ENCODE data around the gene HOXA6. TPM values are rescaled to one million over a fixed set of nuclear protein-coding genes. Genes with fewer than 3 reads are reported as not detected.
A peak's percentile ranks its signal among the peaks of the same experiment; 100 is the strongest.

The HOXA6 gene
- total RNA-seq, 4 donors from 2014 or later, result 0.26 to 1.3 TPM; not detected in 2

DNA sequence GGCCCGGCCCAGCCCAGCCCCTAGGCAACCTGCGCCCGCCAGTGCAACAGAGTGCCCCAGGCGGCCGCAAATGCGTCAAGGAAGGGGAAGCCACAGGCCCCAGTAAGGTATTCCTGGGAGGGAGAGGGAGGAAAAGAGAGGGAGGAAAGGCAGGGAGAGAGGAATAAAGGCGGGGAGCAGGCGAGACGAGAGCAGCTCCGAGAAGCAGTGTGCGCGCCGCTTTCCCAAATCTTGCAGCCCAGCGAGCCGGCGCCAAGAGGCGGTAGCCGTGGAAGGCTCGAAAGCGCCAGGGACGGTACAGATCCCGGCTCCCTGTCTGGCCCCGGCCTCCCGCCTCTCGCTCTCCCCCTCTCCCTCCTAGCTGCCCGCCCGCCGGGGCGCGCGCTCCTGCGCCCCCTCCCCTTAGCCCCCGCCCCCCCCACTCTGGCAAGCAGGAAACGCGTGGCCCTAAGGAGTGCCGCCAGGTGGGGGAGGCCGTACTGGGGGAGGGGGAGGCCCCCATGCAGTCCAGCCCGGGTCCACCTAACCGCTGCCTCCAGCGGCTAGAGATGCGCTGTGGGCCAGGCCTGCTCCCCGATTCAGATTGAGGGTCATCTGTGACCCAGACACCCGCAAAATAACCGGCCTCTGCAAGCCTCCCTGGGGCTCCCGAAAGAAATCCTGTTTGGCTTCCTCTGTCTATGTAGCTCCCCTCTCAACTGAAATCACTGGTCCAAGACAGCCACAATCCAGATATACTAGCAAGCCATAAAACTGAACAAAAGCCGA lies 22.3 kb upstream of the HOXA6 start:
- Histone ChIP-seq H3K27ac (no peak overlapping the region), H3K36me3 (no peaks in the 10 kb centered on the region), H3K9me3 (no peaks in the 10 kb centered on the region), H3K4me3 (peak overlapping the region in 3 of 4 donors; percentile 5 to 49 (median 23)), H3K27me3 (peaks cover 68 to 100% (median 85%) of the 10 kb centered on the region in 4 donors), H3K4me1 (peaks cover 30 to 81% (median 50%) of the 10 kb centered on the region in 3 donors)
- no peak for TF ChIP-seq POLR2A (IDR thresholded peaks at IDR 0.05)
- TF ChIP-seq, protein P1, sequence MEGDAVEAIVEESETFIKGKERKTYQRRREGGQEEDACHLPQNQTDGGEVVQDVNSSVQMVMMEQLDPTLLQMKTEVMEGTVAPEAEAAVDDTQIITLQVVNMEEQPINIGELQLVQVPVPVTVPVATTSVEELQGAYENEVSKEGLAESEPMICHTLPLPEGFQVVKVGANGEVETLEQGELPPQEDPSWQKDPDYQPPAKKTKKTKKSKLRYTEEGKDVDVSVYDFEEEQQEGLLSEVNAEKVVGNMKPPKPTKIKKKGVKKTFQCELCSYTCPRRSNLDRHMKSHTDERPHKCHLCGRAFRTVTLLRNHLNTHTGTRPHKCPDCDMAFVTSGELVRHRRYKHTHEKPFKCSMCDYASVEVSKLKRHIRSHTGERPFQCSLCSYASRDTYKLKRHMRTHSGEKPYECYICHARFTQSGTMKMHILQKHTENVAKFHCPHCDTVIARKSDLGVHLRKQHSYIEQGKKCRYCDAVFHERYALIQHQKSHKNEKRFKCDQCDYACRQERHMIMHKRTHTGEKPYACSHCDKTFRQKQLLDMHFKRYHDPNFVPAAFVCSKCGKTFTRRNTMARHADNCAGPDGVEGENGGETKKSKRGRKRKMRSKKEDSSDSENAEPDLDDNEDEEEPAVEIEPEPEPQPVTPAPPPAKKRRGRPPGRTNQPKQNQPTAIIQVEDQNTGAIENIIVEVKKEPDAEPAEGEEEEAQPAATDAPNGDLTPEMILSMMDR (IDR thresholded peaks at IDR 0.05), result no peak
- no peak for DNase-seq
- WGBS, 2 donors, result 5 to 6% methylated on average over 27 to 28 of the region's 46 CpGs
- intact Hi-C loops (cut with DNase I), result loop anchor here (5.0 to 10.0 kb wide), 2 partner anchors 793 to 1315 kb away; no protein-coding TSS in a partner anchor

DNA sequence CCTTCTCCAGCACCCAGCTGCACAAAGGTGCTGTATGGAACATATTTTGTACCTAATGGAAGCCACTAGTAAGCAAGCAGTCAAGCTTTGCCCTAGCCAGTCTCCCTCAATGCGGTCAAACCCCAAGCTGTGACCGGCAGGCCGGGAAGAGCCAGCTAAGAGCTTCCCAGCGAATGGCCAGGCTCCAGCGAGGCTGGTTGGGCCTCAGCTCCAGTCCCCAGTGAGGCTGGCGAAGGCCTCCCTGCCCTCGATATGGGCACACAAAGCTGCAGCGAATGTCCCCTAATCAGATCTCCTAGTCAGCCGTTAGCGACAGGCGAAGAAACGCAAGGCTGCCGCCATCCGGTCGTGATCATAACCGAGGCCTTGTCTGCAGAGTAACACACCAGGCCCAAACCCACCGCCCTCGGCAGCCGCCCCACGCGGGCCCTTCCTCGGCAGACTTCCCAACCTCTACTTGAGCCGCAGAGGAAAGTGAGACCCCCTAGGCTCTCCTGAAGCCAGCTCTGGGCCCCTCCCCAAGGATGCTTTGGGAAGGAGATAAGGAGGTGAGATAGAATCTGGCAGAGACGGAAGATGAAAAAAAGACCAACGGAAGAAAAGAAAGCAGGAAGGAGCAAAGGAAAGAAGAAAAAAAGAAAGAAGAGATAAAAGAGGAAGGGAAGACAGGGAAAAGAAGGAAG lies 20.8 kb upstream of the HOXA6 start:
- TF ChIP-seq, protein P1 (IDR thresholded peaks at IDR 0.05), result no peak
- no peak for TF ChIP-seq POLR2A (IDR thresholded peaks at IDR 0.05)
- 37 to 52% methylated on average over 15 to 17 of the region's 25 CpGs for WGBS, 2 donors
- Histone ChIP-seq H3K27ac (no peak overlapping the region), H3K27me3 (peaks cover 64 to 100% (median 85%) of the 10 kb centered on the region in 4 donors), H3K9me3 (no peaks in the 10 kb centered on the region), H3K36me3 (no peaks in the 10 kb centered on the region), H3K4me3 (no peak overlapping the region), H3K4me1 (peaks cover 28 to 77% (median 42%) of the 10 kb centered on the region in 3 donors)
- intact Hi-C loops (cut with DNase I), result loop anchor here (5.0 to 10.0 kb wide), 2 partner anchors 791 to 1314 kb away; no protein-coding TSS in a partner anchor
- no peak for DNase-seq

DNA sequence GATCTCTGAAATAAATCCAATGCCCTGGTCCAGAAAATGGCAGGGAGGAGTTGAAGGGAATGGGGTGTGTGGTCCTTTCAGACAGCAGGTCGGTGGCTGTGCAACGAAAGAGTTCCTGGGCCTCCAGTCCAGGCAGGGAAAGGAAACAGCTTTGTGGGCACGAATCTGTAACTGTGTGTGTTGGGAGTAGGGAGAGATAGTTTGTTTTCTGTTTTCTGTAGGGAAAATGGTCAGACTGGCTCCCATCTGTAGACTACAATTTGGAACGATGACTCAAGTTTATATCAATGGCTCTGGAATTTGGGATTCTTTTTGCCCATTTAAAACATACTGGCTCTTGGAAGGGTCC lies 20.3 kb upstream of the HOXA6 start:
- no peaks in the 10 kb centered on the region for H3K36me3 ChIP-seq
- H3K27ac ChIP-seq, result no peak overlapping the region
- WGBS, 2 donors, result 40 to 47% methylated on average over 4 of the region's 4 CpGs
- intact Hi-C loops (cut with DNase I), result loop anchor here (5.0 to 10.0 kb wide), 2 partner anchors 791 to 1313 kb away; no protein-coding TSS in a partner anchor
- H3K9me3 ChIP-seq, result no peaks in the 10 kb centered on the region
- TF ChIP-seq, protein P1 (IDR thresholded peaks at IDR 0.05), result no peak
- no peak for TF ChIP-seq POLR2A (IDR thresholded peaks at IDR 0.05)
- no peak for DNase-seq
- no peak overlapping the region for H3K4me3 ChIP-seq
- peaks cover 25 to 72% (median 37%) of the 10 kb centered on the region in 3 donors for H3K4me1 ChIP-seq
- H3K27me3 ChIP-seq, result peaks cover 59 to 100% (median 84%) of the 10 kb centered on the region in 4 donors

DNA sequence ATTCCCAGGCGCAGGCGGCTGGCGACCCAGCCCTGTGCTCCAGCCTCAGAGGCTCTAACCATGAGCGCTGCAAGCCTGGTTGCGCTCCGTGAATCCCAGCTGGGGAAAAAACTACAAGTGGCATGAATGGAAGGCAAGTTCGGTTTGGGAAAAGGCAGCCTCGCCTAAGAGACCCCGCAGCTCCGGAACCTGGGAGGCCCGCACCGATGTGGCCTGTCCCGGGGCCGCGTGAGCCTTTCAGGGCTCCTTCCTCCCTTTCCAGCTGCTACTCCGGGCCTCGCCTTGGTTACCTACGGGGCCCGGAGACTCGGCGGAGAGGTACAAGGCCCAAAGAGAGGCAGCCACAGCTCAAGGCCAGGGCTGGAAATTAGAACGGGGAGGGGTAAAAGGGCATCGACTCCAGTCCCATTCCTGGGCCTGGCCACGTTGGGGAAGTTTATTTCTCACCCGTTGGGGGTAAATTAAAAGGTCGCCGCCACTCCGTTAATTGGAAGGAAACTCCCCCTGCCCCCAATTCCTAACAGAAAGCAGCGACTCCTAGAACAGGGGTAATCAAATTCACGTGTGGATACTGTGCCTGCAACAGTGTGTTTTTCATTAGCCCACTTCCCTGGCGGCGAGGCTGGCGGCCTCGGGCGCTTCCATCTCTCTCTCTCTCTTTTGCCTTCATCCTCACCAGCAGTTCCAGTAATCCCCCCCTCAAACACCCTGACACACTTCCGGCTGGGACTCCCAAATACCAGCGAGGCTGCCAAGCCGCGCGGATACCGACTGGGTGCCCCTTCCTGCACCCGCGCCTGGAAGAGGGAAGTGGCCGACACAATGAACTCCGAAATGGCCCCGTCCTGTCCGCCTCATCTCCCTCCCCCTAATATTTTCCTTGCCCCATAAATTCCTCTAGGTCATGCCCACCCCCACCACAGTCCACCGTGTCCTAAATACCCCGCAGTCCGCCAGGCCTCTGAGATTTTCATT lies 19.2 kb upstream of the HOXA6 start:
- H3K9me3 ChIP-seq, result no peaks in the 10 kb centered on the region
- peak overlapping the region in 2 of 4 donors; percentile 41 to 51 for H3K4me3 ChIP-seq
- H3K27ac ChIP-seq, result no peak overlapping the region
- peaks cover 49 to 100% (median 77%) of the 10 kb centered on the region in 4 donors for H3K27me3 ChIP-seq
- TF ChIP-seq POLR2A (IDR thresholded peaks at IDR 0.05), result no peak
- TF ChIP-seq, protein P1 (IDR thresholded peaks at IDR 0.05), result no peak
- H3K36me3 ChIP-seq, result no peaks in the 10 kb centered on the region
- WGBS, 2 donors, result 22 to 38% methylated on average over 29 to 38 of the region's 50 CpGs
- DNase-seq, result no peak
- intact Hi-C loops (cut with DNase I), result loop anchor here (5.0 to 10.0 kb wide), 2 partner anchors 790 to 1312 kb away; no protein-coding TSS in a partner anchor
- peaks cover 21 to 65% (median 32%) of the 10 kb centered on the region in 3 donors for H3K4me1 ChIP-seq

All from esophagus squamous epithelium (tissue), 5 donors.